SH-SY5Y (cell line): ENCODE data around the gene ECT2L.

Experiments
- GATA2 ChIP-seq: IDR thresholded peaks from 2 replicates; pipeline ENCODE4 v1.6.1; 2011; ENCODE audit warnings: mild to moderate bottlenecking, low read depth, low read length
- GATA3 ChIP-seq: IDR thresholded peaks from 2 replicates; pipeline ENCODE4 v1.6.1; 2011; ENCODE audit warnings: low read depth, mild to moderate bottlenecking, low read length, moderate library complexity

GRCh38 chr6:138868181-138868580, 72.3 kb downstream of the ECT2L start:
- TF ChIP-seq GATA3 (no peak), GATA2 (no peak)
